GM23338 (cell line): ENCODE results near the gene CSPG4. TPM values are rescaled to one million over a fixed set of nuclear protein-coding genes. Genes with fewer than 3 reads are reported as not detected.

Source experiments
- ATAC-seq: fragments of 200-7000 bp; cut with Tn5 transposase; 3 replicates; pipeline ENCODE4 v1.9.1; 2020
- DNase-seq: peaks from one replicate; pipeline ENCODE4 v3.0.0-alpha.2; 2015; ENCODE audit warnings: low spot score
- H2AFZ ChIP-seq: fragments of 200-600 bp; sonication (generic); 2 replicates; pipeline ENCODE4 v1.8.0; 2016; ENCODE audit warnings: antibody characterized with exemption, mild to moderate bottlenecking, moderate library complexity
- H3F3A ChIP-seq: fragments of 200-600 bp; sonication (generic); replicated peaks from 2 replicates; pipeline ENCODE4 v1.8.0; 2017; ENCODE audit warnings: antibody characterized with exemption, mixed run types, low read depth
- H3K27ac ChIP-seq: fragments of 200-600 bp; sonication (generic); 2 replicates; pipeline ENCODE4 v1.6.1; 2016; ENCODE audit warnings: low read depth
- H3K27me3 ChIP-seq: fragments of 200-600 bp; sonication (generic); 2 replicates; pipeline ENCODE4 v1.8.0; 2016; ENCODE audit warnings: mild to moderate bottlenecking, mixed run types, moderate library complexity; ENCODE audit not compliant: insufficient read depth
- H3K36me3 ChIP-seq: fragments of 200-600 bp; sonication (generic); 2 replicates; pipeline ENCODE4 v1.8.0; 2016; ENCODE audit warnings: mild to moderate bottlenecking; ENCODE audit not compliant: insufficient read depth
- H3K4me1 ChIP-seq: fragments of 200-600 bp; sonication (generic); 2 replicates; pipeline ENCODE4 v1.8.0; 2016; ENCODE audit warnings: mild to moderate bottlenecking, moderate library complexity; ENCODE audit not compliant: insufficient read depth
- H3K4me2 ChIP-seq: fragments of 200-600 bp; sonication (generic); 2 replicates; pipeline ENCODE4 v1.7.1; 2017; ENCODE audit warnings: mixed run types
- H3K4me3 ChIP-seq: fragments of 200-600 bp; sonication (generic); 2 replicates; pipeline ENCODE4 v1.6.1; 2016; ENCODE audit warnings: mixed run types
- H3K79me2 ChIP-seq: fragments of 200-600 bp; sonication (generic); replicated peaks from 2 replicates; pipeline ENCODE4 v1.8.0; 2017; ENCODE audit warnings: mild to moderate bottlenecking; ENCODE audit not compliant: insufficient read depth
- H3K9me2 ChIP-seq: fragments of 200-600 bp; sonication (generic); 2 replicates; pipeline ENCODE4 v1.8.0; 2017; ENCODE audit not compliant: insufficient read depth
- H4K20me1 ChIP-seq: fragments of 200-600 bp; sonication (generic); replicated peaks from 2 replicates; pipeline ENCODE4 v1.8.0; 2017; ENCODE audit warnings: mild to moderate bottlenecking; ENCODE audit not compliant: insufficient read depth
- H3K27ac Mint-ChIP-seq: 2 replicates; pipeline ENCODE4 v1.8.0; 2020; ENCODE audit warnings: inconsistent platforms, mild to moderate bottlenecking, moderate library complexity, mixed read lengths
- H3K27me3 Mint-ChIP-seq: 3 replicates; pipeline ENCODE4 v1.8.0; 2022; ENCODE audit warnings: low read depth, mild to moderate bottlenecking, moderate library complexity, mixed read lengths, inconsistent platforms; ENCODE audit not compliant: insufficient read depth, poor library complexity
- H3K36me3 Mint-ChIP-seq: 3 replicates; pipeline ENCODE4 v1.8.0; 2021; ENCODE audit warnings: low read depth, mild to moderate bottlenecking, inconsistent platforms, moderate library complexity, mixed read lengths
- H3K4me1 Mint-ChIP-seq: 3 replicates; pipeline ENCODE4 v1.8.0; 2020; ENCODE audit warnings: mild to moderate bottlenecking, inconsistent platforms, mixed read lengths
- H3K4me3 Mint-ChIP-seq: 3 replicates; pipeline ENCODE4 v1.8.0; 2021; ENCODE audit warnings: moderate library complexity, mild to moderate bottlenecking, inconsistent platforms, mixed read lengths
- H3K9me3 Mint-ChIP-seq: 3 replicates; pipeline ENCODE4 v1.8.0; 2020; ENCODE audit warnings: moderate library complexity, mild to moderate bottlenecking, inconsistent platforms, mixed read lengths
- CREB1 ChIP-seq: fragments of 250-450 bp; sonication (Bioruptor Pico); IDR thresholded peaks from 2 replicates; pipeline ENCODE4 v1.5.0; 2020; ENCODE audit warnings: low read depth, mild to moderate bottlenecking, moderate library complexity
- EZH2 ChIP-seq: fragments of 200-600 bp; sonication (generic); IDR thresholded peaks from one replicate; pipeline ENCODE4 v1.8.0; 2017; ENCODE audit warnings: antibody characterized with exemption, mild to moderate bottlenecking, low read depth; ENCODE audit not compliant: unreplicated experiment
- EZH2phosphoT487 ChIP-seq: fragments of 200-600 bp; sonication (generic); IDR thresholded peaks from one replicate; pipeline ENCODE4 v1.8.1; 2018; ENCODE audit warnings: antibody characterized with exemption; ENCODE audit not compliant: unreplicated experiment
- JUNB ChIP-seq: IDR thresholded peaks from one replicate; pipeline ENCODE4 v1.6.1; 2016; ENCODE audit warnings: antibody characterized with exemption; ENCODE audit not compliant: unreplicated experiment
- NANOG ChIP-seq: IDR thresholded peaks from 2 replicates; pipeline ENCODE4 v1.6.1; 2016; ENCODE audit warnings: antibody characterized with exemption, borderline replicate concordance
- POLR2AphosphoS5 ChIP-seq: IDR thresholded peaks from 2 replicates; pipeline ENCODE4 v1.6.1; 2016; ENCODE audit warnings: antibody characterized with exemption, low read depth
- STAT1 ChIP-seq: IDR thresholded peaks from one replicate; pipeline ENCODE4 v1.6.1; 2016; ENCODE audit warnings: antibody characterized with exemption; ENCODE audit not compliant: unreplicated experiment
- ZNF331 ChIP-seq: fragments of 250-450 bp; sonication (Bioruptor Pico); IDR thresholded peaks from 2 replicates; pipeline ENCODE4 v1.5.0; 2020; ENCODE audit warnings: low read depth, mild to moderate bottlenecking, moderate library complexity
- polyA plus RNA-seq: library from polyadenylated mRNA; unstranded; fragments of >200 nt; fragmentation: Nextera tagmentation; extraction: Ambion mirVana; gene quantifications from 2 replicates; pipeline ENCODE4 v1.2.1, GENCODE V29; 2016
- total RNA-seq: library from RNA; depleted of rRNA; stranded (reverse); fragments of >200 nt; shearing (Covaris generic); gene quantifications from 2 replicates; pipeline ENCODE4 v1.2.3, GENCODE V29; 2014
- TF ChIP-seq, protein P1 (sequence below), 2 experiments: fragments of 200-600 bp in 1 of 2; sonication (generic) in 1 of 2; conservative IDR thresholded peaks; 2 replicates each; pipeline versions ENCODE4 v1.5.1 to v1.6.1; 2016 to 2017; ENCODE audit warnings: antibody characterized with exemption in 2 of 2, low read depth in 2 of 2, mild to moderate bottlenecking in 2 of 2, moderate library complexity in 1 of 2
- TF ChIP-seq, protein P2 (sequence below): fragments of 250-450 bp; sonication (Bioruptor Pico); IDR thresholded peaks from 2 replicates; pipeline ENCODE4 v1.5.0; 2020; ENCODE audit warnings: mild to moderate bottlenecking, moderate library complexity
- TF ChIP-seq, protein P3 (sequence below): IDR thresholded peaks from one replicate; pipeline ENCODE4 v1.6.1; 2018; ENCODE audit warnings: antibody characterized with exemption; ENCODE audit not compliant: unreplicated experiment
- TF ChIP-seq, protein P4 (sequence below): IDR thresholded peaks from 2 replicates; pipeline ENCODE4 v1.6.1; 2016; ENCODE audit warnings: antibody characterized with exemption

Gene CSPG4
- total and polyA plus RNA-seq, 2 experiments from 2014 or later, result 0.27 to 4.0 TPM

GRCh38 chr15:75725006-75725718, 12.5 kb upstream of the CSPG4 start:
- Mint-ChIP-seq H3K4me3 (no peak overlapping the region), H3K27ac (no peak overlapping the region), H3K36me3 (no peaks in the 10 kb centered on the region), H3K9me3 (no peaks in the 10 kb centered on the region), H3K27me3 (peaks cover 28% of the 10 kb centered on the region), H3K4me1 (peaks cover 12% of the 10 kb centered on the region)
- Histone ChIP-seq H3K9me2 (no peaks in the 10 kb centered on the region), H3K4me3 (no peak overlapping the region), H3K4me1 (no peaks in the 10 kb centered on the region), H3K36me3 (no peaks in the 10 kb centered on the region), H3K27ac (no peak overlapping the region), H4K20me1 (no peaks in the 10 kb centered on the region), H3K4me2 (no peak overlapping the region), H3K27me3 (no peaks in the 10 kb centered on the region), H2AFZ (no peak overlapping the region), H3F3A (no peaks in the 10 kb centered on the region), H3K79me2 (no peaks in the 10 kb centered on the region)
- DNase-seq, result no peak
- no peak for ATAC-seq
- TF ChIP-seq, protein P1, sequence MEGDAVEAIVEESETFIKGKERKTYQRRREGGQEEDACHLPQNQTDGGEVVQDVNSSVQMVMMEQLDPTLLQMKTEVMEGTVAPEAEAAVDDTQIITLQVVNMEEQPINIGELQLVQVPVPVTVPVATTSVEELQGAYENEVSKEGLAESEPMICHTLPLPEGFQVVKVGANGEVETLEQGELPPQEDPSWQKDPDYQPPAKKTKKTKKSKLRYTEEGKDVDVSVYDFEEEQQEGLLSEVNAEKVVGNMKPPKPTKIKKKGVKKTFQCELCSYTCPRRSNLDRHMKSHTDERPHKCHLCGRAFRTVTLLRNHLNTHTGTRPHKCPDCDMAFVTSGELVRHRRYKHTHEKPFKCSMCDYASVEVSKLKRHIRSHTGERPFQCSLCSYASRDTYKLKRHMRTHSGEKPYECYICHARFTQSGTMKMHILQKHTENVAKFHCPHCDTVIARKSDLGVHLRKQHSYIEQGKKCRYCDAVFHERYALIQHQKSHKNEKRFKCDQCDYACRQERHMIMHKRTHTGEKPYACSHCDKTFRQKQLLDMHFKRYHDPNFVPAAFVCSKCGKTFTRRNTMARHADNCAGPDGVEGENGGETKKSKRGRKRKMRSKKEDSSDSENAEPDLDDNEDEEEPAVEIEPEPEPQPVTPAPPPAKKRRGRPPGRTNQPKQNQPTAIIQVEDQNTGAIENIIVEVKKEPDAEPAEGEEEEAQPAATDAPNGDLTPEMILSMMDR (conservative IDR thresholded peaks at IDR 0.05; ENCODE audit: low read depth in 2 of 2), result no peak
- TF ChIP-seq JUNB (no peak), NANOG (no peak), EZH2 (no peak), STAT1 (no peak), ZNF331 (CRISPR knock-in tag) (no peak), POLR2AphosphoS5 (no peak), EZH2phosphoT487 (no peak), CREB1 (CRISPR knock-in tag) (no peak)
- TF ChIP-seq, protein P2, sequence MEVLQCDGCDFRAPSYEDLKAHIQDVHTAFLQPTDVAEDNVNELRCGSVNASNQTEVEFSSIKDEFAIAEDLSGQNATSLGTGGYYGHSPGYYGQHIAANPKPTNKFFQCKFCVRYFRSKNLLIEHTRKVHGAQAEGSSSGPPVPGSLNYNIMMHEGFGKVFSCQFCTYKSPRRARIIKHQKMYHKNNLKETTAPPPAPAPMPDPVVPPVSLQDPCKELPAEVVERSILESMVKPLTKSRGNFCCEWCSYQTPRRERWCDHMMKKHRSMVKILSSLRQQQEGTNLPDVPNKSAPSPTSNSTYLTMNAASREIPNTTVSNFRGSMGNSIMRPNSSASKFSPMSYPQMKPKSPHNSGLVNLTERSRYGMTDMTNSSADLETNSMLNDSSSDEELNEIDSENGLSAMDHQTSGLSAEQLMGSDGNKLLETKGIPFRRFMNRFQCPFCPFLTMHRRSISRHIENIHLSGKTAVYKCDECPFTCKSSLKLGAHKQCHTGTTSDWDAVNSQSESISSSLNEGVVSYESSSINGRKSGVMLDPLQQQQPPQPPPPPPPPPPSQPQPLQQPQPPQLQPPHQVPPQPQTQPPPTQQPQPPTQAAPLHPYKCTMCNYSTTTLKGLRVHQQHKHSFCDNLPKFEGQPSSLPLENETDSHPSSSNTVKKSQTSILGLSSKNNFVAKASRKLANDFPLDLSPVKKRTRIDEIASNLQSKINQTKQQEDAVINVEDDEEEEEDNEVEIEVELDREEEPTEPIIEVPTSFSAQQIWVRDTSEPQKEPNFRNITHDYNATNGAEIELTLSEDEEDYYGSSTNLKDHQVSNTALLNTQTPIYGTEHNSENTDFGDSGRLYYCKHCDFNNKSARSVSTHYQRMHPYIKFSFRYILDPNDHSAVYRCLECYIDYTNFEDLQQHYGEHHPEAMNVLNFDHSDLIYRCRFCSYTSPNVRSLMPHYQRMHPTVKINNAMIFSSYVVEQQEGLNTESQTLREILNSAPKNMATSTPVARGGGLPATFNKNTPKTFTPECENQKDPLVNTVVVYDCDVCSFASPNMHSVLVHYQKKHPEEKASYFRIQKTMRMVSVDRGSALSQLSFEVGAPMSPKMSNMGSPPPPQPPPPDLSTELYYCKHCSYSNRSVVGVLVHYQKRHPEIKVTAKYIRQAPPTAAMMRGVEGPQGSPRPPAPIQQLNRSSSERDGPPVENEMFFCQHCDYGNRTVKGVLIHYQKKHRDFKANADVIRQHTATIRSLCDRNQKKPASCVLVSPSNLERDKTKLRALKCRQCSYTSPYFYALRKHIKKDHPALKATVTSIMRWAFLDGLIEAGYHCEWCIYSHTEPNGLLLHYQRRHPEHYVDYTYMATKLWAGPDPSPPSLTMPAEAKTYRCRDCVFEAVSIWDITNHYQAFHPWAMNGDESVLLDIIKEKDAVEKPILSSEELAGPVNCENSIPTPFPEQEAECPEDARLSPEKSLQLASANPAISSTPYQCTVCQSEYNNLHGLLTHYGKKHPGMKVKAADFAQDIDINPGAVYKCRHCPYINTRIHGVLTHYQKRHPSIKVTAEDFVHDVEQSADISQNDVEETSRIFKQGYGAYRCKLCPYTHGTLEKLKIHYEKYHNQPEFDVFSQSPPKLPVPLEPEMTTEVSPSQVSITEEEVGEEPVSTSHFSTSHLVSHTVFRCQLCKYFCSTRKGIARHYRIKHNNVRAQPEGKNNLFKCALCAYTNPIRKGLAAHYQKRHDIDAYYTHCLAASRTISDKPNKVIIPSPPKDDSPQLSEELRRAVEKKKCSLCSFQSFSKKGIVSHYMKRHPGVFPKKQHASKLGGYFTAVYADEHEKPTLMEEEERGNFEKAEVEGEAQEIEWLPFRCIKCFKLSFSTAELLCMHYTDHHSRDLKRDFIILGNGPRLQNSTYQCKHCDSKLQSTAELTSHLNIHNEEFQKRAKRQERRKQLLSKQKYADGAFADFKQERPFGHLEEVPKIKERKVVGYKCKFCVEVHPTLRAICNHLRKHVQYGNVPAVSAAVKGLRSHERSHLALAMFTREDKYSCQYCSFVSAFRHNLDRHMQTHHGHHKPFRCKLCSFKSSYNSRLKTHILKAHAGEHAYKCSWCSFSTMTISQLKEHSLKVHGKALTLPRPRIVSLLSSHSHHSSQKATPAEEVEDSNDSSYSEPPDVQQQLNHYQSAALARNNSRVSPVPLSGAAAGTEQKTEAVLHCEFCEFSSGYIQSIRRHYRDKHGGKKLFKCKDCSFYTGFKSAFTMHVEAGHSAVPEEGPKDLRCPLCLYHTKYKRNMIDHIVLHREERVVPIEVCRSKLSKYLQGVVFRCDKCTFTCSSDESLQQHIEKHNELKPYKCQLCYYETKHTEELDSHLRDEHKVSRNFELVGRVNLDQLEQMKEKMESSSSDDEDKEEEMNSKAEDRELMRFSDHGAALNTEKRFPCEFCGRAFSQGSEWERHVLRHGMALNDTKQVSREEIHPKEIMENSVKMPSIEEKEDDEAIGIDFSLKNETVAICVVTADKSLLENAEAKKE (CRISPR knock-in tag), result no peak
- TF ChIP-seq, protein P3, sequence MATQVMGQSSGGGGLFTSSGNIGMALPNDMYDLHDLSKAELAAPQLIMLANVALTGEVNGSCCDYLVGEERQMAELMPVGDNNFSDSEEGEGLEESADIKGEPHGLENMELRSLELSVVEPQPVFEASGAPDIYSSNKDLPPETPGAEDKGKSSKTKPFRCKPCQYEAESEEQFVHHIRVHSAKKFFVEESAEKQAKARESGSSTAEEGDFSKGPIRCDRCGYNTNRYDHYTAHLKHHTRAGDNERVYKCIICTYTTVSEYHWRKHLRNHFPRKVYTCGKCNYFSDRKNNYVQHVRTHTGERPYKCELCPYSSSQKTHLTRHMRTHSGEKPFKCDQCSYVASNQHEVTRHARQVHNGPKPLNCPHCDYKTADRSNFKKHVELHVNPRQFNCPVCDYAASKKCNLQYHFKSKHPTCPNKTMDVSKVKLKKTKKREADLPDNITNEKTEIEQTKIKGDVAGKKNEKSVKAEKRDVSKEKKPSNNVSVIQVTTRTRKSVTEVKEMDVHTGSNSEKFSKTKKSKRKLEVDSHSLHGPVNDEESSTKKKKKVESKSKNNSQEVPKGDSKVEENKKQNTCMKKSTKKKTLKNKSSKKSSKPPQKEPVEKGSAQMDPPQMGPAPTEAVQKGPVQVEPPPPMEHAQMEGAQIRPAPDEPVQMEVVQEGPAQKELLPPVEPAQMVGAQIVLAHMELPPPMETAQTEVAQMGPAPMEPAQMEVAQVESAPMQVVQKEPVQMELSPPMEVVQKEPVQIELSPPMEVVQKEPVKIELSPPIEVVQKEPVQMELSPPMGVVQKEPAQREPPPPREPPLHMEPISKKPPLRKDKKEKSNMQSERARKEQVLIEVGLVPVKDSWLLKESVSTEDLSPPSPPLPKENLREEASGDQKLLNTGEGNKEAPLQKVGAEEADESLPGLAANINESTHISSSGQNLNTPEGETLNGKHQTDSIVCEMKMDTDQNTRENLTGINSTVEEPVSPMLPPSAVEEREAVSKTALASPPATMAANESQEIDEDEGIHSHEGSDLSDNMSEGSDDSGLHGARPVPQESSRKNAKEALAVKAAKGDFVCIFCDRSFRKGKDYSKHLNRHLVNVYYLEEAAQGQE, result no peak
- TF ChIP-seq, protein P4, sequence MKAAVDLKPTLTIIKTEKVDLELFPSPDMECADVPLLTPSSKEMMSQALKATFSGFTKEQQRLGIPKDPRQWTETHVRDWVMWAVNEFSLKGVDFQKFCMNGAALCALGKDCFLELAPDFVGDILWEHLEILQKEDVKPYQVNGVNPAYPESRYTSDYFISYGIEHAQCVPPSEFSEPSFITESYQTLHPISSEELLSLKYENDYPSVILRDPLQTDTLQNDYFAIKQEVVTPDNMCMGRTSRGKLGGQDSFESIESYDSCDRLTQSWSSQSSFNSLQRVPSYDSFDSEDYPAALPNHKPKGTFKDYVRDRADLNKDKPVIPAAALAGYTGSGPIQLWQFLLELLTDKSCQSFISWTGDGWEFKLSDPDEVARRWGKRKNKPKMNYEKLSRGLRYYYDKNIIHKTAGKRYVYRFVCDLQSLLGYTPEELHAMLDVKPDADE, result no peak
